AG04450 (cell line): ENCODE data around the gene TXNIP. TPM values are rescaled to one million over a fixed set of nuclear protein-coding genes. Genes with fewer than 3 reads are reported as not detected.
A peak's percentile ranks its signal among the peaks of the same experiment; 100 is the strongest.

Source experiments
- CTCF ChIA-PET: fragments of 300-600, 350-600 bp; formaldehyde crosslinking; extraction: SDS; loops from one replicate; lab custom pipeline; 2022; ENCODE audit warnings: antibody characterized with exemption, inconsistent platforms; lab: Charles Lee
- POLR2A ChIA-PET: fragments of 350-600 bp; formaldehyde crosslinking; extraction: SDS; loops from one replicate; lab custom pipeline; 2021; ENCODE audit warnings: antibody characterized with exemption, inconsistent platforms; lab: Yijun Ruan, JAX
- DNase-seq: peaks from one replicate; pipeline ENCODE4 v3.0.0-alpha.2; 2011; ENCODE audit warnings: low read depth, low spot score
- H3K27ac ChIP-seq: one replicate; pipeline ENCODE4 v1.5.1; 2012; ENCODE audit warnings: low read depth, low read length, control low read depth
- H3K27me3 ChIP-seq: one replicate; pipeline ENCODE4 v1.6.0; 2012; ENCODE audit warnings: low read length; ENCODE audit not compliant: control insufficient read depth, insufficient read depth
- H3K4me3 ChIP-seq: 2 replicates; pipeline ENCODE4 v1.5.1; 2011; ENCODE audit warnings: mild to moderate bottlenecking, low read depth, low read length, control low read depth
- H3K9me3 ChIP-seq: 2 replicates; pipeline ENCODE4 v1.5.1; 2012; ENCODE audit warnings: low read length; ENCODE audit not compliant: control insufficient read depth, insufficient read depth
- polyA plus RNA-seq: library from polyadenylated mRNA; depleted of rRNA; stranded (reverse); fragments of >200 nt; gene quantifications from 2 replicates; pipeline ENCODE4 v1.2.3, GENCODE V29; 2011
- TF ChIP-seq, protein P1 (sequence below): IDR thresholded peaks from 2 replicates; pipeline ENCODE4 v1.5.1; 2011; ENCODE audit warnings: low read depth, low read length, control low read depth, inconsistent platforms

The TXNIP gene
- polyA plus RNA-seq, 1 experiment, result 229 TPM

DNA sequence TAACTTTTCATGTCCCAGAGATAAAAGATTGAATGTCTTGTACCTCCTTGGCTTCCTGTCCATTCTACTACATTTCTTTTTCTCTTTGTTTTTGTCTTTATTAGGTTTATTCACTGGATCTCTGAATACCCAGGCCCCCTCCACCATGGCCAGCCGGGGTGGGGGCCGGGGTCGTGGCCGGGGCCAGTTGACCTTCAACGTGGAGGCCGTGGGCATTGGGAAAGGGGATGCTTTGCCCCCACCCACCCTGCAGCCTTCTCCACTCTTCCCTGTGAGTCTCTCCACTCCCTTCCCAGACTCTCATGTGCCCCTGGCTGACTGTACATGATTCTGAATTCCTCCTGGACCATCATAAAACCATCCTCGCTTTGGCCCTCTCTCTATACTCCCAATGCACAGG, 21.7 kb downstream of the TXNIP start:
- TF ChIP-seq, protein P1, sequence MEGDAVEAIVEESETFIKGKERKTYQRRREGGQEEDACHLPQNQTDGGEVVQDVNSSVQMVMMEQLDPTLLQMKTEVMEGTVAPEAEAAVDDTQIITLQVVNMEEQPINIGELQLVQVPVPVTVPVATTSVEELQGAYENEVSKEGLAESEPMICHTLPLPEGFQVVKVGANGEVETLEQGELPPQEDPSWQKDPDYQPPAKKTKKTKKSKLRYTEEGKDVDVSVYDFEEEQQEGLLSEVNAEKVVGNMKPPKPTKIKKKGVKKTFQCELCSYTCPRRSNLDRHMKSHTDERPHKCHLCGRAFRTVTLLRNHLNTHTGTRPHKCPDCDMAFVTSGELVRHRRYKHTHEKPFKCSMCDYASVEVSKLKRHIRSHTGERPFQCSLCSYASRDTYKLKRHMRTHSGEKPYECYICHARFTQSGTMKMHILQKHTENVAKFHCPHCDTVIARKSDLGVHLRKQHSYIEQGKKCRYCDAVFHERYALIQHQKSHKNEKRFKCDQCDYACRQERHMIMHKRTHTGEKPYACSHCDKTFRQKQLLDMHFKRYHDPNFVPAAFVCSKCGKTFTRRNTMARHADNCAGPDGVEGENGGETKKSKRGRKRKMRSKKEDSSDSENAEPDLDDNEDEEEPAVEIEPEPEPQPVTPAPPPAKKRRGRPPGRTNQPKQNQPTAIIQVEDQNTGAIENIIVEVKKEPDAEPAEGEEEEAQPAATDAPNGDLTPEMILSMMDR, result no peak
- ChIA-PET POLR2A (no interaction called here), CTCF (interaction anchor here (6.3 kb wide), 1 partner anchor 34 kb away, joined by 218 read pairs; no protein-coding TSS in a partner anchor)
- Histone ChIP-seq H3K27me3 (no peaks in the 10 kb centered on the region), H3K27ac (no peak overlapping the region), H3K9me3 (no peaks in the 10 kb centered on the region), H3K4me3 (no peak overlapping the region)
- DNase-seq, result no peak

DNA sequence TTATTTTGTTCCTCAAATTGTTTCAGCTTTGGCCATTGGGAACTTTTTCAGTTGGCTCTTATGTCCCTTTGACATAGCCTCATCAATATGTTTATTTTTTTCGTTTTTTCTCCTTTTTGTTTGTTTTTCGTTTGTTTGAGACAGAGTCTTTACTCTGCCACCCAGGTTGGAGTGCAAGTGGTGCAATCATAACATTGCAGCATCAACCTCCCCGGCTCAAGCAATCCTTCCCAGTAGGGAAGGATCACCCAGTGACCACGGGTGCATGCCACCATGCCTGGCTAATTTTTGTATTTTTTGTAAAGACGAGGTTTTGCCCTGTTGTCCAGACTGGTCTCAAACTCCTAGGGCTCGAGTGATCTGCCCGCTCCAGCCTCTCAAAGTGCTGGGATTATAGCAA, 23.8 kb downstream of the TXNIP start:
- Histone ChIP-seq H3K27me3 (no peaks in the 10 kb centered on the region), H3K4me3 (no peak overlapping the region), H3K27ac (no peak overlapping the region), H3K9me3 (peaks cover under 1% of the 10 kb centered on the region; the same call in 1 of the 2 replicates)
- TF ChIP-seq, protein P1, result no peak
- no peak for DNase-seq
- CTCF ChIA-PET, result interaction anchor here (1.4 kb wide), 1 partner anchor 34 kb away, joined by 5 read pairs; no protein-coding TSS in a partner anchor
- POLR2A ChIA-PET, result no interaction called here

DNA sequence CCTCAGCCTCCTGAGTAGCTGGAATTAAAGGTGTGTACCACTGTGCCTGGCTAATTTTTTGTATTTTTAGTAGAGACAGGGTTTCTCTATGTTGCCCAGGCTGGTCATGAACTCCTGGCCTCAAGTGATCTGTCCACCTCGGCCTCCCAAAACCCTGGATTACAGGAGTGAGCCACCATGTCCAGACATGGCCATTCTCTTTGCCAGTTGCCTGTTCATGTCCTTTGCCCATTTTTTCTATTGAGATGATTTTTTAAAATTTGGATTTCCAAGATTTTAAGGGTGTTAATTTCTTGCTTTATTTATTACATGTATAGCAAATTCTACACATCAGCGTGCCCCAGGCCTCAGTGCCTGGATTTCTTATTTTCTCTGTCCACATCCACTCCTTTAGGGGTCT, 29.1 kb downstream of the TXNIP start:
- DNase-seq, result no peak
- POLR2A ChIA-PET, result no interaction called here
- Histone ChIP-seq H3K4me3 (no peak overlapping the region), H3K27me3 (no peaks in the 10 kb centered on the region), H3K27ac (no peak overlapping the region), H3K9me3 (peaks cover 7% of the 10 kb centered on the region; the same call in 1 of the 2 replicates)
- TF ChIP-seq, protein P1, result no peak
- CTCF ChIA-PET, result interaction anchor here (0.7 to 4.0 kb wide), 3 partner anchors 10 to 95 kb away, joined by 3 to 37 read pairs (median 10); no protein-coding TSS in a partner anchor

DNA sequence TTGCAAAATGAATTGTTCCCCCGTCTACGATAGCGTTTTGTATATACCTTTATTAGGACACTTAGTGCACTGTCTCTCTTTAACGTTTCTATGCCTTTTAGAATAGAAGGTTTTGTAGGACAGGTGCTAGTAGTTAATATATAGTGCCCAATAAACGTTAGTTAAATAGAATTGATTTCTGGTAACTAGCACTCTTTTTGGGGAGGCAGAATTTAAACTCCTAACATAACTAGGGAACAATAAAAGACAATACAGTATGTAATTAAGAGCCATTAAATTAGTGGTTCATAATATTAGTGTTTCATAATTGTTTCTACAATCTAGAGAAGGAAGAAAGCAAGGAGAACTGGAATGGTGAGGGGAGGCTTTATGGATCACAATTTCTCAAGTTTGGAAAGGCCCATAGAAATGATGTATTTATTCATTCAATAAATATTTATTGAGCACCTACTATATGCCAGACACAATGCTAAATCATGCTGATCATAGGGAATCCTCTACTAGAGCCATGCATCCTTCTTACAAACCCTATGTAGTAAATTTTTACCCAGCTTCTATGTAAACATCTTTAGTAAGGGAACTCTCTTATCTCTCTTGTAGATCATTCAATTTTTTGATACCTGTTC, 31.1 kb downstream of the TXNIP start:
- Histone ChIP-seq H3K27me3 (no peaks in the 10 kb centered on the region), H3K4me3 (peak overlapping the region; percentile 79), H3K27ac (no peak overlapping the region), H3K9me3 (peaks cover 7% of the 10 kb centered on the region)
- POLR2A ChIA-PET, result interaction anchor here (1.1 to 3.5 kb wide), 6 partner anchors 14 to 106 kb away, joined by 3 to 21 read pairs (median 10); partner anchors contain the start of genes PIAS3 and RBM8A
- TF ChIP-seq, protein P1, result no peak
- DNase-seq, result no peak
- CTCF ChIA-PET, result interaction anchor here (0.9 to 4.0 kb wide), 7 partner anchors 13 to 74 kb away, joined by 3 to 37 read pairs (median 7); partner anchors contain the start of gene RBM8A
